ENCODE data around the gene USP54. TPM values are rescaled to one million over a fixed set of nuclear protein-coding genes. Genes with fewer than 3 reads are reported as not detected.

USP54 gene
- polyA plus RNA-seq, 1 of the 3 experiments (the other 2 are of a cell fraction) = 6.5 TPM

DNA sequence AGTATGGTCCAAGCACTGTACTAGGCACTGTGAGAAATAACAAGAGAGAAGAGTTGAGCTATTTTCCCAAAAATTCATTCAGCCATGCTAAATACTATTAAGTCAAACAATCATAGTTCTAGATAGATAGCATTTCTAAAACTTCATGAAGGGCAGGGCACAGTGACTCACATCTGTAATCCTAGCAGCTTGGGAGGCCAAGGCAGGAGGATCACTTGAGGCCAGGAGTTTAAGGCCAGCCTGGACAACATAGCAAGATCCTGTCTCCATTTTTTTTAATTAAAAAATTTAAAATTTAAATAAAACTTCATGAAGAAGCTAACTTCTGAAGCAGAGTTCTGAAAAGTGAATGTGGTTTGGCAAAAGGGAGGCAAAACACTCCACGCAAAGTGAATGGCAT lies 29.9 kb downstream of the USP54 start:
- Histone ChIP-seq H3K9ac (no peak overlapping the region), H3K4me3 (ENCODE audit: low read depth in 2 of 2, low read length in 1 of 2) (no peak overlapping the region), H3K27ac (ENCODE audit: low read depth in 2 of 2, low read length in 1 of 2) (no peak overlapping the region), H3K4me1 (ENCODE audit: control insufficient read depth in 1 of 2, insufficient read depth in 2 of 2, low read depth in 1 of 2, low read length in 1 of 2) (no peaks in the 10 kb centered on the region), H3F3A (replicated peaks; ENCODE audit: insufficient read depth) (peaks cover 7% of the 10 kb centered on the region), H3K27me3 (ENCODE audit: insufficient read depth) (no peaks in the 10 kb centered on the region), H3K9me2 (no peaks in the 10 kb centered on the region), H2AFZ (ENCODE audit: low read depth) (no peak overlapping the region), H3K79me2 (ENCODE audit: insufficient read depth) (no peaks in the 10 kb centered on the region), H4K20me1 (ENCODE audit: insufficient read depth) (no peaks in the 10 kb centered on the region), H3K9me3 (no peaks in the 10 kb centered on the region), H3K4me2 (no peak overlapping the region), H3K36me3 (replicated peaks in 1 of 2; ENCODE audit: control insufficient read depth in 1 of 2, insufficient read depth in 2 of 2, low read length in 1 of 2) (peaks cover 0 to 4% of the 10 kb centered on the region in 2 experiments)
- TF ChIP-seq MXI1 (IDR thresholded peaks at IDR 0.05; ENCODE audit: low read depth, low read length) = no peak
- TF ChIP-seq FOXM1 (IDR thresholded peaks at IDR 0.05; ENCODE audit: low read depth) = no peak
- TF ChIP-seq, protein P1, sequence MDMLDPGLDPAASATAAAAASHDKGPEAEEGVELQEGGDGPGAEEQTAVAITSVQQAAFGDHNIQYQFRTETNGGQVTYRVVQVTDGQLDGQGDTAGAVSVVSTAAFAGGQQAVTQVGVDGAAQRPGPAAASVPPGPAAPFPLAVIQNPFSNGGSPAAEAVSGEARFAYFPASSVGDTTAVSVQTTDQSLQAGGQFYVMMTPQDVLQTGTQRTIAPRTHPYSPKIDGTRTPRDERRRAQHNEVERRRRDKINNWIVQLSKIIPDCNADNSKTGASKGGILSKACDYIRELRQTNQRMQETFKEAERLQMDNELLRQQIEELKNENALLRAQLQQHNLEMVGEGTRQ (IDR thresholded peaks at IDR 0.05; ENCODE audit: borderline replicate concordance, low read depth, low read length) = no peak
- no peak for TF ChIP-seq YY1 (IDR thresholded peaks at IDR 0.05; ENCODE audit: low read depth)
- TF ChIP-seq IRF3 (IDR thresholded peaks at IDR 0.05; ENCODE audit: low read depth, low read length) = no peak
- no peak for TF ChIP-seq SIN3A (IDR thresholded peaks at IDR 0.05; ENCODE audit: borderline replicate concordance, low read depth, low read length)
- 97% methylated on average over 1 of the region's 1 CpG for WGBS (ENCODE audit: low lambda C conversion rate)
- ChIA-PET POLR2A (no interaction called here), CTCF (no interaction called here)
- no peak for DNase-seq

- TF ChIP-seq TAF1 (IDR thresholded peaks at IDR 0.05; ENCODE audit: borderline replicate concordance, low read depth, low read length) (no peak), TEAD4 (IDR thresholded peaks at IDR 0.05; ENCODE audit: borderline replicate concordance, insufficient read depth) (no peak), NRF1 (IDR thresholded peaks at IDR 0.05; ENCODE audit: low read depth, low read length) (no peak), EZH2phosphoT487 (IDR thresholded peaks at IDR 0.05; ENCODE audit: borderline replicate concordance, low read depth) (no peak), RXRA (IDR thresholded peaks at IDR 0.05; ENCODE audit: borderline replicate concordance, low read depth) (no peak), MAX (IDR thresholded peaks at IDR 0.05; ENCODE audit: low read depth) (no peak), SIN3A (IDR thresholded peaks at IDR 0.05; ENCODE audit: borderline replicate concordance, low read depth, low read length) (no peak)
- TF ChIP-seq, protein P1 (IDR thresholded peaks at IDR 0.05; ENCODE audit: borderline replicate concordance, low read depth, low read length) = no peak
- peaks cover 0 to 7% of the 10 kb centered on the region in 2 experiments for H3K36me3 ChIP-seq (replicated peaks in 1 of 2; ENCODE audit: control insufficient read depth in 1 of 2, insufficient read depth in 2 of 2, low read length in 1 of 2)
- no peak for DNase-seq
- no peak overlapping the region for H3K9ac ChIP-seq
- no peaks in the 10 kb centered on the region for H3K9me3 ChIP-seq
- POLR2A ChIA-PET = no interaction called here
- no peaks in the 10 kb centered on the region for H3K9me2 ChIP-seq
- H2AFZ ChIP-seq (ENCODE audit: low read depth) = no peak overlapping the region
- whole genome bisulfite sequencing (ENCODE audit: low lambda C conversion rate) = 90% methylated on average over 6 of the region's 6 CpGs
- no peaks in the 10 kb centered on the region for H3K4me1 ChIP-seq (ENCODE audit: control insufficient read depth in 1 of 2, insufficient read depth in 2 of 2, low read depth in 1 of 2, low read length in 1 of 2)
- H4K20me1 ChIP-seq (ENCODE audit: insufficient read depth) = no peaks in the 10 kb centered on the region
- H3K79me2 ChIP-seq (ENCODE audit: insufficient read depth) = no peaks in the 10 kb centered on the region
- H3K4me2 ChIP-seq = no peak overlapping the region
- no peak overlapping the region for H3K27ac ChIP-seq (ENCODE audit: low read depth in 2 of 2, low read length in 1 of 2)
- CTCF ChIA-PET = no interaction called here
- H3K4me3 ChIP-seq (ENCODE audit: low read depth in 2 of 2, low read length in 1 of 2) = no peak overlapping the region
- no peaks in the 10 kb centered on the region for H3K27me3 ChIP-seq (ENCODE audit: insufficient read depth)
- peaks cover 10% of the 10 kb centered on the region for H3F3A ChIP-seq (replicated peaks; ENCODE audit: insufficient read depth)
Observed at GRCh38 chr10:73559590-73559989, 31.6 kb downstream of the USP54 start.
